GM12801 (cell line): Measurements from ENCODE around the gene CCDC136.

Source experiments
- TF ChIP-seq, protein P1 (sequence below): IDR thresholded peaks from one replicate; pipeline ENCODE4 v1.5.1; 2011; ENCODE audit warnings: control low read depth; ENCODE audit not compliant: insufficient read length; ENCODE audit errors: extremely low read depth

CCDC136 gene

DNA sequence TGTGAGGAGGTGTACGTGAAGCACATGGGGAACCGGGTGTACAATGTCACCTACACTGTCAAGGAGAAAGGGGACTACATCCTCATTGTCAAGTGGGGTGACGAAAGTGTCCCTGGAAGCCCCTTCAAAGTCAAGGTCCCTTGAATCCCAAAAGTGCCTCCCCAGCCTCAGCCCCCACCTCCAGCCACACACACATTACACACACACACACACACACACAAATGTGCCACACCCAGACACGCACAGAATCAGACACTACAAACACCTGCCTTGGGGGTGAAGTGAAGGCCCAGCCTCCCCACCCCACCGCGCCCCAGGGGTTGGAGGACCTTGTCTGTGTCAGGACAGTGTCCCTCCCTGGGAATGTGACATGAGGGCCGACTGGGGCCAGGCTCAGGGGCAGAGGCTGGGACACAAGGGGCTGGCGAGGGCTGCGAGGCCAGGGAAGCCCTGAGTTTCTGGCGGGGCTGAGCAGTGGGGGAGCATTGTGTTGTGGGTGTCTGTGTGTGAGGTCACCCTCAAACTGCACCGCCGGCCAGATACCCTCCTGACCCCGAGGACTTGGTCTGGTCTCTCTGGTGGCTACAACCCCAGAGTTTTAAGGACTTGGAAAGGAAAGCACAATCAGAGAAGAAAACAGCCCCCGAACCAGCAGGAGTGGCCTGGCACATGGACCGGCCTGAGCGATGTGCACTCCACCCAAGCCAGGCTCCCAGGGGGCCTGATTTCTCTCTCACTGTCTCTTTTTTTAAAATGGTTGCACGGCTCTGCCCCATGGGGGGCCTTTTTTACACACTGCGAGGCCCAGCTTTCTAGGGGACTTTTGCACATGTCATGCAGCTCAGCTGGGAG lies 66.8 kb downstream of the CCDC136 start:
- TF ChIP-seq, protein P1, sequence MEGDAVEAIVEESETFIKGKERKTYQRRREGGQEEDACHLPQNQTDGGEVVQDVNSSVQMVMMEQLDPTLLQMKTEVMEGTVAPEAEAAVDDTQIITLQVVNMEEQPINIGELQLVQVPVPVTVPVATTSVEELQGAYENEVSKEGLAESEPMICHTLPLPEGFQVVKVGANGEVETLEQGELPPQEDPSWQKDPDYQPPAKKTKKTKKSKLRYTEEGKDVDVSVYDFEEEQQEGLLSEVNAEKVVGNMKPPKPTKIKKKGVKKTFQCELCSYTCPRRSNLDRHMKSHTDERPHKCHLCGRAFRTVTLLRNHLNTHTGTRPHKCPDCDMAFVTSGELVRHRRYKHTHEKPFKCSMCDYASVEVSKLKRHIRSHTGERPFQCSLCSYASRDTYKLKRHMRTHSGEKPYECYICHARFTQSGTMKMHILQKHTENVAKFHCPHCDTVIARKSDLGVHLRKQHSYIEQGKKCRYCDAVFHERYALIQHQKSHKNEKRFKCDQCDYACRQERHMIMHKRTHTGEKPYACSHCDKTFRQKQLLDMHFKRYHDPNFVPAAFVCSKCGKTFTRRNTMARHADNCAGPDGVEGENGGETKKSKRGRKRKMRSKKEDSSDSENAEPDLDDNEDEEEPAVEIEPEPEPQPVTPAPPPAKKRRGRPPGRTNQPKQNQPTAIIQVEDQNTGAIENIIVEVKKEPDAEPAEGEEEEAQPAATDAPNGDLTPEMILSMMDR: no peak

DNA sequence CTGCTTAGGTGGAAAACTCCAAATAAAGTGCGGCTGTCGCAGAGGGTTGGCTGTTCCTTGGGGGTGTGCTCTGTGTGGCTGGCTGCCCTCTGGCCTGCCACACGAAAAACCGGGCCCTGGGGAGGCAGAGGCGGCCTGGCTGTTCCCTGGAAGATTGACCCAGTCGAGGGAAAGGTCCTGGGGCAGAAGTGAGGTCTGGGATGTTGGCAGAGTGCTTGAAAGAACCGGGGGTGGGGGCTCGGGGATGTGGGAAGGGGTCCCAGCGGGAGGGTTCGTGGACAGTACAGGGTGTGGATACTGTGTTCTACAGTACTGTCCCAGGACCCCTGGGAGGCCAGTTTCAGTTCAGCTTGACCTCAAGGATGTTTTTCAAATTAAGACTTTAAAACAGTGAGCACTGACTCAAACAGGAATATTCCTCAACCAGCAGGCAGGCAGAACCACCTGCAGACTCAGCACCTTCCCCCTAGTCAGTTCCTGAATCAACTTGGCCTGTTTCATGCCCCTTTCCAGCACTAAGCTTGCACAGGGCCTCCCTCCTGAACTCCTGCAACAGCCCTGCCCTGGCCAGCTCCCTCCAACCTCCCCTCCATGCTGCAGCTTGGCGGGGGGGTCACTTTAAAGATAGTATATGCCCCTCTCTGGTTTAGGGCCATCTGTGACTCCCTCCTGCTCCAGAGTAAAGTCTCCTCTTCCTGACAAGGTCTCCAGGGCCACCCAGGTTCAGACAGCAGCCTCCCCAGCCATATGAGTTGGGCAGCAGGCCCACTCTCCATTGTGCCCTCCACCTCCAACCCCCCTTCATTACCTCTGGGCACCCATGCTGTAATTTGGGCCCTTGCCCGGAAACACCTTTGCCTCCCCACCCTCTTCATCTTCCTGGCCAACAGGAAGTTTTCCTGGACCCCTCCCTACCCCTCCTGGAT lies 67.7 kb downstream of the CCDC136 start:
- TF ChIP-seq, protein P1: no peak

DNA sequence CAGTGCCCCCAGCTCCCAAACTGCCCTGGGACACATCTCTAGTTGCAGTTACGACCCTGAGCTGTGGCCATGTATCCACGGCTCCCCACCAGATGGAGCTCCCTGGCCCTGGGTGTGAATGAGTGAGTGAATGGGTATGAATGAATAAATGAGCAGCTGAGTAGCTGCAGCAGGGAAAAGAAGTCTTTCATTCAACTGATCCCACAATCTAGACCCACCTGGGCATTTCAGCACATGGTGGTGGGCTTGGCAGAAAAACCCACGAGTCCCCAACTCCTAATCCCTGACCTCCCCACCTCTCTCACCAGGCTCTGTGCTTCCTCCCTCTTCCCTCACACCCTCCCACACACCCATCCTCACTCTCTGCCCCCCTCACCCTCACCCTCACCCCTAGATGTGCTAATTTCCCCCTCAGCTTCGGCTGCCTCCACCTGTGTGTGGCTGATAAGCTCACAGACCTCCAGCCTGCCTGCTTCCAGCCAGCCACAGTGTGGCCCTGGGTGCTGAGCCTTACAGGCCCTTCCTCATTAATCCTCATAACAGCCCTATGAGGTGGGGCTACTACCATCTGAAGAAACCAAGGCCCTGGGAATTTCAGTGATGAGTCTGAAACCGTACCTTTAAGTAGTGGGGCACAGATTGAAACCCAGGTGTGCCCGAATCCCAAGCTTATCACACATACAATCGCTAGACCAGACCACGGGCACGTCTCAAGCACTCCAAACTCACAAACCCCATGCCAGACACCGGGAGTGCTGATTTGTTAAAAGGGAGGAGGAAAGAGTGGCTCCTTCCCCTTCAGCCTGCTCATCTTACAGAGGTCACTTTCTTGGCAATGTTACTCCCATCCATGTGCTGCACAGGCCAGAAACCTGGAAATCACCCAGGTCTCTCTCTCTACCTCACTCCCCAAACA lies 68.6 kb downstream of the CCDC136 start:
- TF ChIP-seq, protein P1: no peak

DNA sequence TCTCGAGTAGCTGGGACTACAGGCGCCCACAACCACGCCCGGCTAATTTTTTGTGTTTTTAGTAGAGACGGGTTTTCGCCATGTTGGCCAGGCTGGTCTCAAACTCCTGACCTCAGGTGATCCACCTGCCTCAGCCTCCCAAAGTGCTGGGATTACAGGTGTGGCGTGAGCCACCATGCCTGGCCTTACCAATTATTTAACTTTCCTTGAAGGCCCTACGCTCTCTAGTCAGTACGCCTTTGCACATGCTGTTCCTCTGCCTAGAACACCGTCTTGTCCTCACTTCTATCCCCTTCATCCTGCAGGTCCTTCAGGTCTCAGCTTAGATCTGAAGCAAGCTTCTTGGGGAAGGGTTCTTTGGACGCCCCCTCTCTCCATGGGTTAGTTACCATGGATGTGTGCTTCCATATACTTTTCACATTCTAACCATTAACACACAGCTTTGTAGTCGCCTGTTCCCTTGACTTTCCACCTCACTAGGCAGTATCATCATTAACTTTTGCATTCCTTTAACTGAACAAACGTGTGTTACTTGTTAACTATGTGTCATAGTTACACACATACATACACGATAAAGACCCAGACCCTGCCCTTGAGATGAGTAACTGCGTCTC lies 70.3 kb downstream of the CCDC136 start:
- TF ChIP-seq, protein P1: no peak

DNA sequence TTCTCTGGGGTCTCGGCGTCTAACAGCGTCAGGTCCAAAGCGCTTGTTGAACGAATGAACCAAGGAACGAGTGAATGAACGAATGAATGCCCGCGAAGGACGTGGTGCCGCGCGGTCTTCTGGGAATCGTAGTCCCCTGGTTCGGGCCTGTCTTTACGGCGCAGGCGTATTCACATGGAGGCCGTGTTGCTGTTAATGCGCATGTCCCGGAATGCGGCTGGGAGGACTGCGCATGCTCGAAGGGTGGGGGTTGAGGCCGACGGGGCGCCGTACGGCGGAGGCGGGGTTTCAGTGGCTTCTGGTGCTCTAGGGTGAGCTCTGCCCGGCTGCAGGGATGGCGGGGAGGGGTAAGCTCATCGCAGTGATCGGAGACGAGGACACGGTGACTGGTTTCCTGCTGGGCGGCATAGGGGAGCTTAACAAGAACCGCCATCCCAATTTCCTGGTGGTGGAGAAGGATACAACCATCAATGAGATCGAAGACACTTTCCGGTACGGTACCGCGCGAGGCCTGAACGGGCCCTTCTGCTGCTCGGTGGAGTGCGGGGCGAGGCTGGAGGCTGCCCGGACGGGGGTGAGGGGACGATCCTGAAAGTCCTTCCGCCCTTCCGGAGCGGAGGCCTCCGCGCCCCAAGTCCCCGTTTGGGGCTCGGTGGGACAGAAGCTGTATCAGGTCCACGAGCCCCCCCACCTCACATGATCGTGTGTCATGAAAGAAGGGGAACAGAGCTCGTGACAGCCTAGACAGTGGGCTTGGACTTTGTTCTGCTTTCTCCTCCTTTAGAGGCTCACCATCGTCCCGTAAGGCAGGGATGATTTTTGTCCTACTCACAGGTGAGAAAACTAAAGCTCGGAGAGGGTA lies 71.0 kb downstream of the CCDC136 start, which contains the start of gene ATP6V1F:
ATP6V1F (plus strand) TSS at position 286 of the 862 bp plus-strand sequence; CDS start at position 335, 49 bp downstream.
- TF ChIP-seq, protein P1: no peak

DNA sequence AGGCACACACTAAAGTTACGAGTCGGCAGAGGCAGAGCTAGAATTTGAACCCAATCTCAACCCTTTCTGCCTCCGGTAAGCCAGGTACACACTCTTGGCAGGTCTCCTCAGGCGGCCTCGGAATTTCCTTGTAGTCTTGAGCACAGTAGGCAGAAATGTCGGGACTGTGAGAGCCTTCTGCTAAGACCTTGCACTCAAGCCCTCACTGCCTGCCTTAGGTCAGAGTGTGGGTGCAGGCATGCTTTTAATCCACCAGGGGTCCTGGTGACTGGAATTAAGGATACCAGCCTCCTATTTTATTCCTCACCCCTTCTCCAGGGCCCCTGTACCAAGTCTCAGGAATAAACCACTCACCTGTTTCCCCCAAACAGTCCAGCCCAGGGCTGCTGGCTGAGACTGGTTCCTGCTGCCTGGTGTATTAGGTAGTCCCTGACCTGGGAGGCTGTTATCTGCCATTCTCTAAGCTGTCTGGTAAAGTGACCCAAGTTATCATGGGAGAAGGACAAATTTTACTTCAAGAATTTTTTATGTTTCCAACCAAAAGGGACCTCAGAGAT lies 71.7 kb downstream of the CCDC136 start:
- TF ChIP-seq, protein P1: no peak
